Activated T-helper 2 cell treated with anti-CD3 and anti-CD28 coated beads, Interferon-gamma antibody, Interleukin-2, Interleukin-4, amounts not matched to agents 10 μg/mL and 5 μg/mL and 100 μg/mL, durations not matched to agents 14 hours and 24 hours and 36 hours (primary cell): ENCODE data around the gene INPP5A. TPM values are rescaled to one million over a fixed set of nuclear protein-coding genes. Genes with fewer than 3 reads are reported as not detected.

Experiments used
- DNase-seq: peaks from one replicate; pipeline ENCODE4 v3.0.0; 2021; ENCODE audit warnings: low spot score
- H3K27ac Mint-ChIP-seq: one replicate; pipeline ENCODE4 v1.8.0; 2021; ENCODE audit warnings: mixed read lengths
- H3K27me3 Mint-ChIP-seq: one replicate; pipeline ENCODE4 v1.8.0; 2021; ENCODE audit warnings: low read depth, mixed read lengths
- H3K36me3 Mint-ChIP-seq: one replicate; pipeline ENCODE4 v1.8.0; 2021; ENCODE audit warnings: low read depth, mixed read lengths
- H3K4me1 Mint-ChIP-seq: one replicate; pipeline ENCODE4 v1.8.0; 2021; ENCODE audit warnings: low read depth, mixed read lengths
- H3K4me3 Mint-ChIP-seq: one replicate; pipeline ENCODE4 v1.8.0; 2021; ENCODE audit warnings: low read depth, mild to moderate bottlenecking, moderate library complexity, mixed read lengths
- H3K9me3 Mint-ChIP-seq: one replicate; pipeline ENCODE4 v1.8.0; 2021; ENCODE audit warnings: mixed read lengths
- intact Hi-C: fragments of 100-400 bp; cut with micrococcal nuclease; formaldehyde crosslinking; loops from one replicate; pipeline ENCODE4 v1.15.1; 2023
- total RNA-seq: library from RNA; stranded (reverse); gene quantifications from 2 replicates; pipeline ENCODE4 v1.2.3, GENCODE V29; 2022

INPP5A gene
- total RNA-seq, 1 donor from 2014 or later = 13.0 TPM

DNA sequence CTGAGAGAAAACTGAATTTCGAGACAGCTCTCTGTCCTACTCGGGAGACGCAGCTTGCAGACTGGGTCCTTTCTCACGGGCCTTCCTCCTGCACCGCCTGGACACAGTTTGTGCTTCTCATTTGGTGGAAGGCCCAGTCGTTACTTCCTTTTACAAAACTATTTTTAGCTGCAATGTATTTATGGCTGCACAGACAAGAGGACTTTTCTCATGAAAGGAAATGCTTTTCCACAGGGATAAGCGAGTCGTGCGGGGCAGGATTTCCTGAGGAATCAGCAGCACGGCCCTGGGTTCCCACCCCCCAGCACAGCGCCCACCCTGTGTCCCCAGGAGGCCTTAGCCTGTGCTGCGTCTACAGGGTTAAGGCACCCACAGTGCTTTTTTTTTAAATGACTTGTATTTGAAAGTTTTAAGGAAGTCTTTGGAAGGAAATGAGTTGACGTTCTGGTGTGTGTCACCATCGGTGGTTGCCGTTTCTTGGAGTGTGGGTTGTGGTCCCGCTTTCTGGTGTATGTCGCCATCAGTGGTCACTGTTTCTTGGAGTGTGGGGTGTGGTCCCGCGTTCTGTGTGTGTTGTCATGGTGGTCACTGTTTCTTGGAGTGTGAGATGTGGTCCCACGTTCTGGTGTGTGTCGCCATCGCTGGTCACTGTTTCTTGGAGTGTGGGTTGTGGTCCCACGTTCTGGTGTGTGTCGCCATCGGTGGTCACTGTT is 50.9 kb downstream of the INPP5A start:
- H3K9me3 Mint-ChIP-seq = no peaks in the 10 kb centered on the region
- peaks cover 3% of the 10 kb centered on the region for H3K36me3 Mint-ChIP-seq
- H3K27ac Mint-ChIP-seq = peak overlapping the region; percentile 38
- no peak overlapping the region for H3K4me3 Mint-ChIP-seq
- H3K4me1 Mint-ChIP-seq = peaks cover 32% of the 10 kb centered on the region
- H3K27me3 Mint-ChIP-seq = no peaks in the 10 kb centered on the region
- intact Hi-C loops = loop anchor here (1.0 to 2.0 kb wide), 3 partner anchors 13 to 52 kb away; partner anchors contain the start of gene INPP5A
- peak; percentile 28 for DNase-seq

DNA sequence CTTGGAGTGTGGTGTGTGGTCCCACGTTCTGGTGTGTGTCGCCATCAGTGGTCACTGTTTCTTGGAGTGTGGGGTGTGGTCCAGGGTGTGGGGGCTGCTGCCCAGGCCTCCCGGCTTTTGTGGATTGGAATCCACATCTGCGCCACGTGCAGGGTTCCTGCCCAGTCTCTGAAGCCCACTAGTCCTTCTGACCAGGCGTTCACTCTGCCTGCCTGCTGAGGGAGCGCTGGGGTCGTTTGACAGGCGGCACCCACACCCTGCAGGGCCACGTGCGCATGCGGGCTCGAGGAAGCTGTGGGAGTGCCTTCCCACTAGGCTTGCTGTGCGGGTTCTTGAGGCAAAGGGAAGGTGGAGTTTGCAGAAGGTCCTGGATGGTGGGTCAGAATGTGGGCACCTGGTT is 51.4 kb downstream of the INPP5A start:
- intact Hi-C loops = loop anchor here (2.0 kb wide), 1 partner anchor 52 kb away; the partner anchor contains the start of gene INPP5A
- Mint-ChIP-seq H3K4me3 (no peak overlapping the region), H3K9me3 (no peaks in the 10 kb centered on the region), H3K36me3 (peaks cover 3% of the 10 kb centered on the region), H3K4me1 (peaks cover 38% of the 10 kb centered on the region), H3K27ac (peak overlapping the region; percentile 38), H3K27me3 (no peaks in the 10 kb centered on the region)
- no peak for DNase-seq

DNA sequence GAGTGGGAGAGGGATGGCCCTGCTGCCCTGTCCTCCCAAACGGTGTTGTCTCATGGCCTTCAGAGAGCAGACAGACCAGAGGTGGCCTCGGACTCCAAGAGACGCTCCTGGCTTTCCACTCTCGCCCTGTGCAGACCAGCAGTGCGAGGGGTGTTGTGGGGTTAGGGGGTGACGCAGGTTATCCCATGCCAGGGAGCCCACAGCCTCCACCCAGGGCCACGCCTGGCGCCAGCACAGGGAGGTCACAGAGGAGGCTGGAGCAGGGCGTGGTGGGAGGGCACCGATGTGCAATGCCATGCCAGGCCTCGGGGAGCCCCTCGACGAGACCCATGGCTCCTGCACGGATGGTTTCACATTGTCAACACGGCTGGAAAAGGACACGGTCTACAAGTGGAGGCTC is 52.1 kb downstream of the INPP5A start:
- no peak for DNase-seq
- peaks cover 3% of the 10 kb centered on the region for H3K36me3 Mint-ChIP-seq
- peaks cover 43% of the 10 kb centered on the region for H3K4me1 Mint-ChIP-seq
- no peak overlapping the region for H3K27ac Mint-ChIP-seq
- H3K4me3 Mint-ChIP-seq = no peak overlapping the region
- peaks cover 3% of the 10 kb centered on the region for H3K27me3 Mint-ChIP-seq
- H3K9me3 Mint-ChIP-seq = no peaks in the 10 kb centered on the region
- intact Hi-C loops = loop anchor here (2.0 kb wide), 1 partner anchor 53 kb away; the partner anchor contains the start of gene INPP5A

GRCh38 chr10:132590094-132590751 is 52.6 kb downstream of the INPP5A start:
- Mint-ChIP-seq H3K27ac (no peak overlapping the region), H3K9me3 (no peaks in the 10 kb centered on the region), H3K27me3 (peaks cover 3% of the 10 kb centered on the region), H3K4me1 (peaks cover 43% of the 10 kb centered on the region), H3K36me3 (peaks cover 3% of the 10 kb centered on the region), H3K4me3 (no peak overlapping the region)
- intact Hi-C loops = no loop called here
- DNase-seq = no peak

- no peak overlapping the region for H3K4me3 Mint-ChIP-seq
- peaks cover 45% of the 10 kb centered on the region for H3K4me1 Mint-ChIP-seq
- no peaks in the 10 kb centered on the region for H3K9me3 Mint-ChIP-seq
- H3K36me3 Mint-ChIP-seq = peaks cover 3% of the 10 kb centered on the region
- peaks cover 3% of the 10 kb centered on the region for H3K27me3 Mint-ChIP-seq
- H3K27ac Mint-ChIP-seq = no peak overlapping the region
- intact Hi-C loops = no loop called here
- DNase-seq = no peak
These were observed 53.1 kb downstream of the INPP5A start for GRCh38 chr10:132590752-132591121.

GRCh38 chr10:132591166-132591971 is 53.8 kb downstream of the INPP5A start:
- intact Hi-C loops = no loop called here
- H3K27me3 Mint-ChIP-seq = peaks cover 3% of the 10 kb centered on the region
- no peak overlapping the region for H3K27ac Mint-ChIP-seq
- H3K4me1 Mint-ChIP-seq = peaks cover 45% of the 10 kb centered on the region
- no peak overlapping the region for H3K4me3 Mint-ChIP-seq
- H3K36me3 Mint-ChIP-seq = peaks cover 3% of the 10 kb centered on the region
- no peak for DNase-seq
- H3K9me3 Mint-ChIP-seq = no peaks in the 10 kb centered on the region

DNA sequence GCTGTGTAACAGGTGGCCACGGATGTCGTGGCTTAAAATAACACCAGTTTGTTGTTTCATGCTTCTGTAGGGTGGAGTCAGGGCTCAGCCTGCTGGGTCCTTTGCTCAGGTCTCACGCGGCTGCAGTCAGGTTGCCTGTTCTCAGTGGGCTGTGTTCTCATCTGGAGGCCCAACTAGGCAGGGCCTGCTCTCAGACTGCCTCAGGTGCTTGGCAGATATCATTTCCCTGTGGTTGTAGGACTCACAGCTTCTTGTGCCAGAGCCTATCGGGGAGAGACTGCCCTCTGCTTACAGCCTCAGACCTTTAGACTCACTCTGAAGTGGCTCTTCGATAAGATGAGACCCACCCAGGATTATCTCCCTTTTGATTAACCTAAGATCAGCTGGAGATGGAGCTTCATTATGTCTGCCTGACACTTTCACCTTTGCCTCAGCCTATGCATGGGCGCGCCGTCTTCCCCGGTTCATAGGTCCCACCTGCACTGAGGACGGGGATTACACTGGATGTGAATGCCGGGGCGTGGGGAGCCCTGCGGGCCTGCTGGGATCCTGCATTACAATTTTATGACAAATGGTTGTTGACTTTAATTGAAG is 55.3 kb downstream of the INPP5A start:
- Mint-ChIP-seq H3K27me3 (peaks cover 3% of the 10 kb centered on the region), H3K36me3 (no peaks in the 10 kb centered on the region), H3K9me3 (no peaks in the 10 kb centered on the region), H3K4me1 (peaks cover 43% of the 10 kb centered on the region), H3K27ac (no peak overlapping the region), H3K4me3 (no peak overlapping the region)
- DNase-seq = no peak
- intact Hi-C loops = loop anchor here (1.0 kb wide), 2 partner anchors 21 to 23 kb away; no protein-coding TSS in a partner anchor

DNA sequence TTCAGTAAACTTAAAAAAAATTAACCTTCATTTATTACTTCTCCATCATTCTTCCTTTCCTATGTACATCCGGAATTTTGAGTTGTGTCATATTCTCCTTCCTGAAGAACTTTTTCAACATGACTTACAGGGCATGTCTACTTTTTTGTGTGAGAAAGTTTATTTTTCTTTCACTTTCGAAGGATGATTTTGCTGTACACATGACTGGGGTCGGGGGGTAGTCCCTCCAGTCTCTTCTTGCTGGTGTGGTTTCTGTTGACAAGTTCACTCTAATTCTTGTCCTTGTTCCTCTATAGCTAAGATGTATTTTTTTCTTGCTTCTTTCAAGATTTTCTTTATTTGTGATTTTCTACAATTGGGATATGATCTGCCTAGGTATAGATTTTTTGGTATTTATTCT is 55.8 kb downstream of the INPP5A start:
- Mint-ChIP-seq H3K9me3 (peaks cover 3% of the 10 kb centered on the region), H3K36me3 (peaks cover 2% of the 10 kb centered on the region), H3K27ac (peak overlapping the region; percentile 3), H3K4me3 (no peak overlapping the region), H3K27me3 (peaks cover 3% of the 10 kb centered on the region), H3K4me1 (peaks cover 38% of the 10 kb centered on the region)
- DNase-seq = no peak
- intact Hi-C loops = loop anchor here (1.0 kb wide), 2 partner anchors 21 to 23 kb away; no protein-coding TSS in a partner anchor

DNA sequence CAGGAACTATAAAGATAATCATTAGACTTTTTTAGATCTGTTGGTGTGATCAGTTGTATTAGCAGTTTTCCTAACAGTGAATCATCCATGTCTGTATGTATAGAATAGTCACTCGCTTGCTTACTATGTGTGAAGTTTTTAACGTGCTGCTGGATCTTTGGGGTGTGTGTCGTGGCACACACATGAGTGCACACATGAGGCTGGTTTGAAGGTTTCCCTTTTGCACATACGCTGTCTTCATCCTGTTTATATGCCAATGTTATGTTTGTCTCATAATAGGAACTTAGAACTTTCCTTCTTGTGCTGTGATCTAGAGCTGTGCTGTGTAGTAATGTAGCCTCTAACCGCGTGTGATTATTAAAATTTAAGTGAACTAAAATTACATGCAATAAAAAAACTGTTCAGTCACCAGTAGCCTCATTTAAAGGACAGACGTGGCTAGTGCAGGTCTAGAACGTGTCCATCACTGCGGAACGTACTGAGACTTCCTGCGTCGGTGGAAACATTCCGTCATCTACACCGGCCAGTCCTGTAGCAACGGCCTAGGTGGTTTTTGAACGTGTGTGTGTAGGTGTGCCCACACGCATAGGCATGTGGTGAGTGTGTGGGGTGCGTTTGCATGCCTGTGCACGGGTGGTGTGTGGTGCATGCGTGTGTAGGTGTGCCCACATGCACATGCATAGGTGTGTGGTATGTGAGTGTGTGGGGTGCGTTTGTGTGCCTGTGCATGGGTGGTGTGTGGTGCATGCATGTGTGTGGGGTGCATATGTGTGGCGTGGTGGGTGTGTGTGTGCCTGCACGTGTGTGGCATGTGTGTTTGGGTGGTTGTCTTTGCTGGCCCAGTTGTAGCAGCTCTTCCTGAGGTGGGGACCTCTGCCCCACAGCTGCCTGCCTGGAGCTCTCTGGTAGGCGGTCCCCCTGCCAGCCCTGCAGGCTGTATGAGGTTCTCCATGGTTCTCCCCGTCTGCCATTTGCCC is 56.6 kb downstream of the INPP5A start:
- intact Hi-C loops = loop anchor here (1.0 kb wide), 2 partner anchors 22 kb away; no protein-coding TSS in a partner anchor
- DNase-seq = no peak
- H3K27ac Mint-ChIP-seq = peak overlapping the region; percentile 3
- peaks cover 11% of the 10 kb centered on the region for H3K9me3 Mint-ChIP-seq
- H3K4me1 Mint-ChIP-seq = peaks cover 30% of the 10 kb centered on the region
- H3K36me3 Mint-ChIP-seq = peaks cover 6% of the 10 kb centered on the region
- no peak overlapping the region for H3K4me3 Mint-ChIP-seq
- H3K27me3 Mint-ChIP-seq = peaks cover 3% of the 10 kb centered on the region

GRCh38 chr10:132595021-132595420 is 57.4 kb downstream of the INPP5A start:
- Mint-ChIP-seq H3K9me3 (peaks cover 20% of the 10 kb centered on the region), H3K27ac (no peak overlapping the region), H3K4me3 (no peak overlapping the region), H3K27me3 (peaks cover 3% of the 10 kb centered on the region), H3K36me3 (peaks cover 6% of the 10 kb centered on the region), H3K4me1 (peaks cover 30% of the 10 kb centered on the region)
- DNase-seq = no peak
- intact Hi-C loops = no loop called here

DNA sequence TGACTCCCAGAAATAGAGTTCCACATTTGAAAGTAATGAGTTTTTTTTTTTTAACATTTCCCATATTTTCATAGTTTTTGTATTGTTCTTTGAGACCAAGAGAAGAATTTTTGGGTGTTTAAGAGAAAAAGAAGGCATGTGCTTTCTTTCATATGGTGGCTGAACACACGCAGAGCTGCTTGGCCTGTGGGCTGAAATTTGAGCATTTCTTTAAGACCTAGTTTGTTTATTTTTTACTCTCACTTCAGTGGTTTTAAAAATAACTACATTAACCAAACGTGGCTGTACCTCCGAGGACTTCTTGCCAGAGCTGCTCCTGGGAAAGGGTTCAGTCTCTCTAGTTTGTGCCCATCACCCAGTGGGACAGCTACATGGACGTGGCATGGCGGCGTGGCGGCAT is 58.3 kb downstream of the INPP5A start:
- H3K27me3 Mint-ChIP-seq = peaks cover 3% of the 10 kb centered on the region
- peaks cover 12% of the 10 kb centered on the region for H3K36me3 Mint-ChIP-seq
- no peak overlapping the region for H3K27ac Mint-ChIP-seq
- intact Hi-C loops = no loop called here
- no peak overlapping the region for H3K4me3 Mint-ChIP-seq
- peaks cover 27% of the 10 kb centered on the region for H3K4me1 Mint-ChIP-seq
- H3K9me3 Mint-ChIP-seq = peaks cover 28% of the 10 kb centered on the region
- no peak for DNase-seq
